ENCODE measurements around the gene HYDIN. TPM values are rescaled to one million over a fixed set of nuclear protein-coding genes. Genes with fewer than 3 reads are reported as not detected.
A peak's percentile ranks its signal among the peaks of the same experiment; 100 is the strongest.

HYDIN gene
- total and polyA plus RNA-seq, 2 donors (not counting 1 experiment from before 2014, with no cell fraction given) = 0.54 to 1.7 TPM

DNA sequence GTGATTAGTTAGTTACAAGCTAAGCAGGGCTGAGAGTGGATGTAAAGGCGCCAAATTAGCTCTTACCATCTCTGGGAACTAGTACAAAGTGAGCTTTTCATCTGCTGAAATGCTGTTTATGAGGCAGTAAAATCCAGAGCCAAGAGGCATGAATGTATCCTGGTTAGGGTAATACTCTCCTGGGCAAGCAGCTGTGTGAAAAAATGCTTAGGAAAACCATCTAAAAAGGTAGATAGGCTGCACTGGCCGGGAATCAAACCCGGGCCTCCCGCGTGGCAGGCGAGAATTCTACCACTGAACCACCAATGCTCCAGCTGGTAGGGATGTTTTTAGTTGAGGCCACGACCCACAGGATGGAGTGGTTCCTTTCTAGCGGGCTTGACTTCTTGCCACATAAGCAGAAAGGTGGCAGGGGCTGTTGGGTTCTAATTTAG, 452.5 kb downstream of the HYDIN start:
- H3K79me2 ChIP-seq (ENCODE audit: control insufficient read depth, insufficient read depth, low read length) = no peaks in the 10 kb centered on the region
- no peaks in the 10 kb centered on the region for H3K27me3 ChIP-seq (ENCODE audit: control insufficient read depth, insufficient read depth, low read length)
- H3K4me1 ChIP-seq (ENCODE audit: control insufficient read depth, extremely low read depth, insufficient read depth, low read length) = peaks cover 10% of the 10 kb centered on the region
- no peaks in the 10 kb centered on the region for H3K9me3 ChIP-seq (ENCODE audit: control insufficient read depth, insufficient read depth, low read depth, low read length)
- H3K27ac ChIP-seq (ENCODE audit: insufficient read depth, low read length) = no peak overlapping the region
- H4K20me1 ChIP-seq (ENCODE audit: control insufficient read depth, extremely low read depth, insufficient read depth, low read length) = no peaks in the 10 kb centered on the region
- H3K4me3 ChIP-seq (replicated peaks in 1 of 4; ENCODE audit: control extremely low read depth in 1 of 4, insufficient read depth in 1 of 4, low read depth in 3 of 4, low read length in 4 of 4) = no peak overlapping the region
- no peak overlapping the region for H2AFZ ChIP-seq (ENCODE audit: low read length)
- H3K4me2 ChIP-seq (ENCODE audit: extremely low read depth, insufficient read depth, low read length) = no peak overlapping the region
- no peak overlapping the region for H3K9ac ChIP-seq (ENCODE audit: insufficient read depth, low read length)
- H3K36me3 ChIP-seq (ENCODE audit: control insufficient read depth, insufficient read depth, low read length) = peaks cover 15% of the 10 kb centered on the region
- DNase-seq (ENCODE audit: low read depth in 2 of 2) = peak in 1 of 2 donors; percentile 62
- TF ChIP-seq, protein P1, sequence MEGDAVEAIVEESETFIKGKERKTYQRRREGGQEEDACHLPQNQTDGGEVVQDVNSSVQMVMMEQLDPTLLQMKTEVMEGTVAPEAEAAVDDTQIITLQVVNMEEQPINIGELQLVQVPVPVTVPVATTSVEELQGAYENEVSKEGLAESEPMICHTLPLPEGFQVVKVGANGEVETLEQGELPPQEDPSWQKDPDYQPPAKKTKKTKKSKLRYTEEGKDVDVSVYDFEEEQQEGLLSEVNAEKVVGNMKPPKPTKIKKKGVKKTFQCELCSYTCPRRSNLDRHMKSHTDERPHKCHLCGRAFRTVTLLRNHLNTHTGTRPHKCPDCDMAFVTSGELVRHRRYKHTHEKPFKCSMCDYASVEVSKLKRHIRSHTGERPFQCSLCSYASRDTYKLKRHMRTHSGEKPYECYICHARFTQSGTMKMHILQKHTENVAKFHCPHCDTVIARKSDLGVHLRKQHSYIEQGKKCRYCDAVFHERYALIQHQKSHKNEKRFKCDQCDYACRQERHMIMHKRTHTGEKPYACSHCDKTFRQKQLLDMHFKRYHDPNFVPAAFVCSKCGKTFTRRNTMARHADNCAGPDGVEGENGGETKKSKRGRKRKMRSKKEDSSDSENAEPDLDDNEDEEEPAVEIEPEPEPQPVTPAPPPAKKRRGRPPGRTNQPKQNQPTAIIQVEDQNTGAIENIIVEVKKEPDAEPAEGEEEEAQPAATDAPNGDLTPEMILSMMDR (conservative IDR thresholded peaks at IDR 0.05 in 1 of 2, IDR thresholded peaks at IDR 0.05 in 1 of 2; ENCODE audit: low read depth in 1 of 2, low read length in 2 of 2) = no peak
- TF ChIP-seq EZH2 (IDR thresholded peaks at IDR 0.05; ENCODE audit: low read length, missing control alignments) = no peak

DNA sequence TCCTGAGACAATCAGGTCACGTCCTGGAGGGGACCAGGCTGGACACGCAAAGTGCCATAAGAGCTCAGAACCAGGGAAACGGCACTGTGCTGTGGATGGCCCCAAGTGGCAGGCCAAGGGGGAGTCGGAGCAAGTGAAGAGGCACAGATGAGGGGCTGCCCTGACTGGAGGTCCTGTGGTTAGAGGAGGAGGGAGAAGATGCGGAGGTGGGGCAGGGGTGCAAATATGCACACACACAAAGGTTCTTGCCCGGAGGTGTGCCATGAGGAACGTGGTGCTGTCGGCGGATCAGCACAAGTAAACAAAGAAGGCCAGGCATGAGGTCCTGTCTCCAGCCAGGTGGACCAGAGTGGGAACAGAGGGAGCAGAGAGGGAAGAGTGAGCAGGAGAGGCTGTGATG, 453.0 kb downstream of the HYDIN start:
- no peaks in the 10 kb centered on the region for H4K20me1 ChIP-seq (ENCODE audit: control insufficient read depth, extremely low read depth, insufficient read depth, low read length)
- H3K27ac ChIP-seq (ENCODE audit: insufficient read depth, low read length) = no peak overlapping the region
- H3K9me3 ChIP-seq (ENCODE audit: control insufficient read depth, insufficient read depth, low read depth, low read length) = no peaks in the 10 kb centered on the region
- peaks cover 10% of the 10 kb centered on the region for H3K4me1 ChIP-seq (ENCODE audit: control insufficient read depth, extremely low read depth, insufficient read depth, low read length)
- TF ChIP-seq, protein P1 (conservative IDR thresholded peaks at IDR 0.05 in 1 of 2, IDR thresholded peaks at IDR 0.05 in 1 of 2; ENCODE audit: low read depth in 1 of 2, low read length in 2 of 2) = no peak
- no peak for TF ChIP-seq EZH2 (IDR thresholded peaks at IDR 0.05; ENCODE audit: low read length, missing control alignments)
- no peak overlapping the region for H3K4me2 ChIP-seq (ENCODE audit: extremely low read depth, insufficient read depth, low read length)
- peaks cover 14% of the 10 kb centered on the region for H3K36me3 ChIP-seq (ENCODE audit: control insufficient read depth, insufficient read depth, low read length)
- H3K79me2 ChIP-seq (ENCODE audit: control insufficient read depth, insufficient read depth, low read length) = no peaks in the 10 kb centered on the region
- no peak overlapping the region for H3K4me3 ChIP-seq (replicated peaks in 1 of 4; ENCODE audit: control extremely low read depth in 1 of 4, insufficient read depth in 1 of 4, low read depth in 3 of 4, low read length in 4 of 4)
- no peak overlapping the region for H2AFZ ChIP-seq (ENCODE audit: low read length)
- no peak overlapping the region for H3K9ac ChIP-seq (ENCODE audit: insufficient read depth, low read length)
- DNase-seq (ENCODE audit: low read depth in 2 of 2) = no peak
- no peaks in the 10 kb centered on the region for H3K27me3 ChIP-seq (ENCODE audit: control insufficient read depth, insufficient read depth, low read length)

DNA sequence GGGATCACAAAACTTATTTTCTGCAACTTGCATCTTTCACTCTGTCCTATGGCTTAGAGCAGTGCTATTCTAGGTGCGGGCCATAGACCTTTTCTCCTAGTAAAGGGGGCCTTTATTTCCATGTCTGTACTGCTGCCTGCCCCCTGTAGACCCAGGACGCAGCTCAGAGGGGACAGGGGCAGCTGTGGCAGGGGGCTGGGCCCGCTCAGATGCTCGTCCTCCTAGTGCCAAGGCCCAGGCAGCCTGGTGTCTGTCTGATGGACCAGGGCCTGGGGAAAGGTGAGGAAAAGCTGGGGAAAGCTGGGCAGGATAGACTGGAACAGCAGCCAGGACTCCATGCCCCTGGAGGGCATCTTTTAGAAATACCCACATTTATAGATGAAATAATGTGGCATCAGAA, 455.1 kb downstream of the HYDIN start:
- no peak for DNase-seq (ENCODE audit: low read depth in 2 of 2)
- Histone ChIP-seq H3K4me2 (ENCODE audit: extremely low read depth, insufficient read depth, low read length) (no peak overlapping the region), H3K36me3 (ENCODE audit: control insufficient read depth, insufficient read depth, low read length) (no peaks in the 10 kb centered on the region), H3K9me3 (ENCODE audit: control insufficient read depth, insufficient read depth, low read depth, low read length) (no peaks in the 10 kb centered on the region), H3K27ac (ENCODE audit: insufficient read depth, low read length) (no peak overlapping the region), H3K9ac (ENCODE audit: insufficient read depth, low read length) (no peak overlapping the region), H3K4me1 (ENCODE audit: control insufficient read depth, extremely low read depth, insufficient read depth, low read length) (peaks cover 10% of the 10 kb centered on the region), H3K79me2 (ENCODE audit: control insufficient read depth, insufficient read depth, low read length) (no peaks in the 10 kb centered on the region), H3K27me3 (ENCODE audit: control insufficient read depth, insufficient read depth, low read length) (no peaks in the 10 kb centered on the region), H2AFZ (ENCODE audit: low read length) (no peak overlapping the region), H3K4me3 (replicated peaks in 1 of 4; ENCODE audit: control extremely low read depth in 1 of 4, insufficient read depth in 1 of 4, low read depth in 3 of 4, low read length in 4 of 4) (no peak overlapping the region), H4K20me1 (ENCODE audit: control insufficient read depth, extremely low read depth, insufficient read depth, low read length) (no peaks in the 10 kb centered on the region)
- no peak for TF ChIP-seq EZH2 (IDR thresholded peaks at IDR 0.05; ENCODE audit: low read length, missing control alignments)
- TF ChIP-seq, protein P1 (conservative IDR thresholded peaks at IDR 0.05 in 1 of 2, IDR thresholded peaks at IDR 0.05 in 1 of 2; ENCODE audit: low read depth in 1 of 2, low read length in 2 of 2) = no peak

Measured in fibroblast of lung (primary cell).